Caco-2 (cell line): ENCODE results near the gene ODF2. TPM values are rescaled to one million over a fixed set of nuclear protein-coding genes. Genes with fewer than 3 reads are reported as not detected.

ENCODE experiments used
- BruUV-seq: library from RNA; stranded (reverse); fragments of 400-500 nt; replicated peaks from 2 replicates; lab custom pipeline; 2021; lab: Mats Ljungman, UMichigan
- CTCF ChIA-PET: fragments of 300-600 bp; sonication (Branson Sonifier 250); formaldehyde crosslinking; loops from one replicate; lab custom pipeline; 2022; ENCODE audit warnings: antibody characterized with exemption; lab: Charles Lee
- POLR2A ChIA-PET: fragments of 300-600 bp; sonication (Branson Sonifier 250); formaldehyde crosslinking; loops from one replicate; lab custom pipeline; 2022; ENCODE audit warnings: antibody characterized with exemption; lab: Charles Lee
- DNase-seq, 2 experiments: peaks; one replicate each; pipeline versions ENCODE4 v3.0.0 to v3.0.0-alpha.2; 2020 to 2022
- H3K27me3 ChIP-seq: replicated peaks from 2 replicates; pipeline ENCODE4 v1.6.0; 2011; ENCODE audit warnings: low read length; ENCODE audit not compliant: control insufficient read depth, insufficient read depth
- H3K36me3 ChIP-seq: 2 replicates; pipeline ENCODE4 v1.5.1; 2011; ENCODE audit warnings: low read length; ENCODE audit not compliant: control insufficient read depth, insufficient read depth
- H3K4me1 ChIP-seq: fragments of 250-450 bp; sonication (Bioruptor Pico); 2 replicates; pipeline ENCODE4 v1.5.1; 2020; ENCODE audit warnings: mild to moderate bottlenecking
- H3K4me3 ChIP-seq: 2 replicates; pipeline ENCODE4 v1.5.1; 2011; ENCODE audit warnings: low read depth, mild to moderate bottlenecking, control low read depth, low read length
- H3K9me3 ChIP-seq: fragments of 250-450 bp; sonication (Bioruptor Pico); 2 replicates; pipeline ENCODE4 v1.5.1; 2020; ENCODE audit warnings: mild to moderate bottlenecking, moderate library complexity
- H3K27ac Mint-ChIP-seq: one replicate; pipeline ENCODE4 v1.8.0; 2022; ENCODE audit warnings: mixed read lengths; ENCODE audit not compliant: unreplicated experiment
- H3K27me3 Mint-ChIP-seq: one replicate; pipeline ENCODE4 v1.8.0; 2022; ENCODE audit warnings: mixed read lengths; ENCODE audit not compliant: insufficient read depth, unreplicated experiment
- H3K36me3 Mint-ChIP-seq: one replicate; pipeline ENCODE4 v1.8.0; 2022; ENCODE audit warnings: mild to moderate bottlenecking, mixed read lengths; ENCODE audit not compliant: insufficient read depth, unreplicated experiment
- H3K4me1 Mint-ChIP-seq: one replicate; pipeline ENCODE4 v1.8.0; 2022; ENCODE audit warnings: low read depth, mixed read lengths; ENCODE audit not compliant: unreplicated experiment
- H3K4me3 Mint-ChIP-seq: one replicate; pipeline ENCODE4 v1.8.0; 2022; ENCODE audit warnings: mild to moderate bottlenecking, moderate library complexity, mixed read lengths; ENCODE audit not compliant: unreplicated experiment
- H3K9me3 Mint-ChIP-seq: one replicate; pipeline ENCODE4 v1.8.0; 2022; ENCODE audit warnings: mixed read lengths; ENCODE audit not compliant: unreplicated experiment
- CTCF ChIP-seq, 2 experiments: fragments of 200-600 bp in 1 of 2; IDR thresholded peaks; 1 replicate in 1 of 2; 2 replicates in 1 of 2; pipeline versions ENCODE4 v1.5.1 to v1.8.0; 2011 to 2022; ENCODE audit warnings: antibody characterized with exemption in 1 of 2, control low read depth in 1 of 2, inconsistent platforms in 1 of 2, low read depth in 1 of 2, low read length in 1 of 2, mild to moderate bottlenecking in 1 of 2, moderate library complexity in 1 of 2; ENCODE audit not compliant: insufficient read depth in 1 of 2, severe bottlenecking in 1 of 2, unreplicated experiment in 1 of 2
- intact Hi-C: fragments of 100-400 bp; cut with micrococcal nuclease; formaldehyde crosslinking; loops from one replicate; pipeline ENCODE4 v1.10.0; 2022; ENCODE audit not compliant: unreplicated experiment
- total RNA-seq: library from RNA; stranded (reverse); gene quantifications from 2 replicates; pipeline ENCODE4 v1.2.3, GENCODE V29; 2022

ODF2 gene
- total RNA-seq, 1 experiment from 2014 or later: 34.9 TPM

- no peaks in the 10 kb centered on the region for H3K27me3 Mint-ChIP-seq
Measured at GRCh38 chr9:128434340-128434739, 21.5 kb upstream of the ODF2 start.

GRCh38 chr9:128435611-128436010 is 20.2 kb upstream of the ODF2 start:
- no peaks in the 10 kb centered on the region for H3K27me3 Mint-ChIP-seq
- TF ChIP-seq CTCF (IDR thresholded peaks at IDR 0.05; ENCODE audit: insufficient read depth in 1 of 2, low read depth in 1 of 2, low read length in 1 of 2, severe bottlenecking in 1 of 2, unreplicated experiment in 1 of 2): no peak
- Histone ChIP-seq H3K9me3 (no peaks in the 10 kb centered on the region), H3K4me1 (no peaks in the 10 kb centered on the region), H3K4me3 (no peak overlapping the region), H3K36me3 (no peaks in the 10 kb centered on the region), H3K27me3 (no peaks in the 10 kb centered on the region)
- ChIA-PET POLR2A (no interaction called here), CTCF (interaction anchor here (1.9 kb wide), 1 partner anchor 15 kb away, joined by 4 read pairs; the partner anchor contains the start of gene CERCAM)
- no peak for DNase-seq
- no peak overlapping the region for H3K4me3 Mint-ChIP-seq
- no peak overlapping the region for H3K27ac Mint-ChIP-seq
- no TSS peak for BruUV-seq
- intact Hi-C loops: no loop called here
- H3K9me3 Mint-ChIP-seq: no peaks in the 10 kb centered on the region
- no peaks in the 10 kb centered on the region for H3K4me1 Mint-ChIP-seq
- no peaks in the 10 kb centered on the region for H3K36me3 Mint-ChIP-seq

More at GRCh38 chr9:128434340-128434739, 21.5 kb upstream of the ODF2 start:
- Mint-ChIP-seq H3K9me3 (no peaks in the 10 kb centered on the region), H3K27ac (no peak overlapping the region), H3K36me3 (no peaks in the 10 kb centered on the region), H3K4me1 (no peaks in the 10 kb centered on the region), H3K4me3 (no peak overlapping the region)
- no peak for TF ChIP-seq CTCF (IDR thresholded peaks at IDR 0.05; ENCODE audit: insufficient read depth in 1 of 2, low read depth in 1 of 2, low read length in 1 of 2, severe bottlenecking in 1 of 2, unreplicated experiment in 1 of 2)
- no peaks in the 10 kb centered on the region for H3K27me3 ChIP-seq
- no peak for DNase-seq
- H3K4me1 ChIP-seq: no peaks in the 10 kb centered on the region
- ChIA-PET POLR2A (no interaction called here), CTCF (no interaction called here)
- H3K36me3 ChIP-seq: no peaks in the 10 kb centered on the region
- intact Hi-C loops: no loop called here
- no peak overlapping the region for H3K4me3 ChIP-seq
- H3K9me3 ChIP-seq: no peaks in the 10 kb centered on the region
- BruUV-seq: no TSS peak

GRCh38 chr9:128438343-128439109 is 17.3 kb upstream of the ODF2 start:
- no peaks in the 10 kb centered on the region for H3K4me1 Mint-ChIP-seq
- H3K36me3 ChIP-seq: no peaks in the 10 kb centered on the region
- H3K4me3 Mint-ChIP-seq: no peak overlapping the region
- no peak overlapping the region for H3K27ac Mint-ChIP-seq
- H3K9me3 ChIP-seq: no peaks in the 10 kb centered on the region
- peak; percentile 82 to 88 for DNase-seq
- H3K36me3 Mint-ChIP-seq: no peaks in the 10 kb centered on the region
- no TSS peak for BruUV-seq
- H3K27me3 Mint-ChIP-seq: no peaks in the 10 kb centered on the region
- H3K4me3 ChIP-seq: no peak overlapping the region
- no peaks in the 10 kb centered on the region for H3K9me3 Mint-ChIP-seq
- peak; percentile 93 to 94 for TF ChIP-seq CTCF (IDR thresholded peaks at IDR 0.05; ENCODE audit: insufficient read depth in 1 of 2, low read depth in 1 of 2, low read length in 1 of 2, severe bottlenecking in 1 of 2, unreplicated experiment in 1 of 2)
- H3K4me1 ChIP-seq: no peaks in the 10 kb centered on the region
- H3K27me3 ChIP-seq: no peaks in the 10 kb centered on the region
- intact Hi-C loops: loop anchor here (1.0 kb wide), 1 partner anchor 143 kb away; no protein-coding TSS in a partner anchor
- ChIA-PET POLR2A (interaction anchor here (1.0 kb wide), 1 partner anchor 17 kb away, joined by 3 read pairs; the partner anchor contains the start of gene ODF2), CTCF (interaction anchor here (0.5 to 1.5 kb wide), 11 partner anchors 12 to 197 kb away, joined by 3 to 12 read pairs (median 3); partner anchors contain the start of genes CERCAM, GLE1, SPTAN1 and URM1)
